ENCODE measurements around the gene SRGAP1.

Gene SRGAP1

GRCh38 chr12:64172143-64172970 lies 327.9 kb downstream of the SRGAP1 start:
- no peak overlapping the region for H3K4me3 ChIP-seq
- no peaks in the 10 kb centered on the region for H3K4me1 ChIP-seq
- no peak overlapping the region for H3K4me2 ChIP-seq
- no peaks in the 10 kb centered on the region for H4K20me1 ChIP-seq
- no peak overlapping the region for H3K9ac ChIP-seq
- H3K27me3 ChIP-seq, result no peaks in the 10 kb centered on the region
- TF ChIP-seq Cebpa-rat (IDR thresholded peaks at IDR 0.05), result no peak
- H3K27ac ChIP-seq, result no peak overlapping the region
- no peaks in the 10 kb centered on the region for H3K36me3 ChIP-seq
- H3K9me3 ChIP-seq, result no peaks in the 10 kb centered on the region

GRCh38 chr12:64173456-64173855 lies 329.0 kb downstream of the SRGAP1 start:
- no peaks in the 10 kb centered on the region for H3K27me3 ChIP-seq
- H3K36me3 ChIP-seq, result no peaks in the 10 kb centered on the region
- no peak overlapping the region for H3K9ac ChIP-seq
- H3K27ac ChIP-seq, result no peak overlapping the region
- no peaks in the 10 kb centered on the region for H4K20me1 ChIP-seq
- no peak for TF ChIP-seq Cebpa-rat (IDR thresholded peaks at IDR 0.05)
- H3K4me1 ChIP-seq, result no peaks in the 10 kb centered on the region
- H3K4me2 ChIP-seq, result no peak overlapping the region
- H3K4me3 ChIP-seq, result no peak overlapping the region
- no peaks in the 10 kb centered on the region for H3K9me3 ChIP-seq

GRCh38 chr12:64175254-64175945 lies 330.9 kb downstream of the SRGAP1 start:
- no peaks in the 10 kb centered on the region for H4K20me1 ChIP-seq
- H3K9me3 ChIP-seq, result no peaks in the 10 kb centered on the region
- H3K4me2 ChIP-seq, result no peak overlapping the region
- H3K27ac ChIP-seq, result no peak overlapping the region
- TF ChIP-seq Cebpa-rat (IDR thresholded peaks at IDR 0.05), result no peak
- H3K27me3 ChIP-seq, result no peaks in the 10 kb centered on the region
- no peaks in the 10 kb centered on the region for H3K4me1 ChIP-seq
- no peak overlapping the region for H3K9ac ChIP-seq
- no peaks in the 10 kb centered on the region for H3K36me3 ChIP-seq
- H3K4me3 ChIP-seq, result no peak overlapping the region

- TF ChIP-seq Cebpa-rat (IDR thresholded peaks at IDR 0.05), result no peak
- Histone ChIP-seq H3K27ac (no peak overlapping the region), H3K27me3 (no peaks in the 10 kb centered on the region), H3K4me1 (no peaks in the 10 kb centered on the region), H3K36me3 (no peaks in the 10 kb centered on the region), H3K4me3 (no peak overlapping the region), H3K4me2 (no peak overlapping the region), H4K20me1 (no peaks in the 10 kb centered on the region), H3K9me3 (no peaks in the 10 kb centered on the region), H3K9ac (no peak overlapping the region)
These were observed 332.5 kb downstream of the SRGAP1 start for GRCh38 chr12:64177001-64177400.

GRCh38 chr12:64178122-64178521 lies 333.6 kb downstream of the SRGAP1 start:
- Histone ChIP-seq H3K9ac (no peak overlapping the region), H3K4me1 (no peaks in the 10 kb centered on the region), H3K9me3 (no peaks in the 10 kb centered on the region), H3K27me3 (no peaks in the 10 kb centered on the region), H3K36me3 (no peaks in the 10 kb centered on the region), H4K20me1 (no peaks in the 10 kb centered on the region), H3K27ac (no peak overlapping the region), H3K4me3 (no peak overlapping the region), H3K4me2 (no peak overlapping the region)
- no peak for TF ChIP-seq Cebpa-rat (IDR thresholded peaks at IDR 0.05)

GRCh38 chr12:64180951-64181350 lies 336.5 kb downstream of the SRGAP1 start:
- no peaks in the 10 kb centered on the region for H3K4me1 ChIP-seq
- no peak overlapping the region for H3K4me3 ChIP-seq
- no peak overlapping the region for H3K27ac ChIP-seq
- H4K20me1 ChIP-seq, result no peaks in the 10 kb centered on the region
- no peak overlapping the region for H3K9ac ChIP-seq
- no peaks in the 10 kb centered on the region for H3K36me3 ChIP-seq
- no peak overlapping the region for H3K4me2 ChIP-seq
- TF ChIP-seq Cebpa-rat (IDR thresholded peaks at IDR 0.05), result no peak
- no peaks in the 10 kb centered on the region for H3K9me3 ChIP-seq
- H3K27me3 ChIP-seq, result no peaks in the 10 kb centered on the region

GRCh38 chr12:64181430-64182291 lies 337.2 kb downstream of the SRGAP1 start:
- no peak overlapping the region for H3K9ac ChIP-seq
- TF ChIP-seq Cebpa-rat (IDR thresholded peaks at IDR 0.05), result no peak
- H3K36me3 ChIP-seq, result no peaks in the 10 kb centered on the region
- H3K27ac ChIP-seq, result no peak overlapping the region
- H3K4me3 ChIP-seq, result no peak overlapping the region
- no peaks in the 10 kb centered on the region for H4K20me1 ChIP-seq
- no peaks in the 10 kb centered on the region for H3K4me1 ChIP-seq
- no peaks in the 10 kb centered on the region for H3K27me3 ChIP-seq
- no peak overlapping the region for H3K4me2 ChIP-seq
- no peaks in the 10 kb centered on the region for H3K9me3 ChIP-seq

- no peaks in the 10 kb centered on the region for H3K36me3 ChIP-seq
- H3K9ac ChIP-seq, result no peak overlapping the region
- H3K4me1 ChIP-seq, result no peaks in the 10 kb centered on the region
- H3K9me3 ChIP-seq, result no peaks in the 10 kb centered on the region
- no peaks in the 10 kb centered on the region for H4K20me1 ChIP-seq
- H3K27ac ChIP-seq, result no peak overlapping the region
- TF ChIP-seq Cebpa-rat (IDR thresholded peaks at IDR 0.05), result no peak
- no peaks in the 10 kb centered on the region for H3K27me3 ChIP-seq
- no peak overlapping the region for H3K4me2 ChIP-seq
- no peak overlapping the region for H3K4me3 ChIP-seq
These were observed 339.7 kb downstream of the SRGAP1 start for GRCh38 chr12:64184216-64184615.

GRCh38 chr12:64186789-64187188 lies 342.3 kb downstream of the SRGAP1 start:
- H3K36me3 ChIP-seq, result no peaks in the 10 kb centered on the region
- no peak for TF ChIP-seq Cebpa-rat (IDR thresholded peaks at IDR 0.05)
- H3K27ac ChIP-seq, result no peak overlapping the region
- no peak overlapping the region for H3K9ac ChIP-seq
- H3K4me2 ChIP-seq, result no peak overlapping the region
- H3K9me3 ChIP-seq, result no peaks in the 10 kb centered on the region
- peaks cover 9% of the 10 kb centered on the region for H3K4me1 ChIP-seq
- H4K20me1 ChIP-seq, result no peaks in the 10 kb centered on the region
- no peaks in the 10 kb centered on the region for H3K27me3 ChIP-seq
- no peak overlapping the region for H3K4me3 ChIP-seq

Data from BLaER1 (cell line).